Measurements from ENCODE around the gene PFN1.

The PFN1 gene

DNA sequence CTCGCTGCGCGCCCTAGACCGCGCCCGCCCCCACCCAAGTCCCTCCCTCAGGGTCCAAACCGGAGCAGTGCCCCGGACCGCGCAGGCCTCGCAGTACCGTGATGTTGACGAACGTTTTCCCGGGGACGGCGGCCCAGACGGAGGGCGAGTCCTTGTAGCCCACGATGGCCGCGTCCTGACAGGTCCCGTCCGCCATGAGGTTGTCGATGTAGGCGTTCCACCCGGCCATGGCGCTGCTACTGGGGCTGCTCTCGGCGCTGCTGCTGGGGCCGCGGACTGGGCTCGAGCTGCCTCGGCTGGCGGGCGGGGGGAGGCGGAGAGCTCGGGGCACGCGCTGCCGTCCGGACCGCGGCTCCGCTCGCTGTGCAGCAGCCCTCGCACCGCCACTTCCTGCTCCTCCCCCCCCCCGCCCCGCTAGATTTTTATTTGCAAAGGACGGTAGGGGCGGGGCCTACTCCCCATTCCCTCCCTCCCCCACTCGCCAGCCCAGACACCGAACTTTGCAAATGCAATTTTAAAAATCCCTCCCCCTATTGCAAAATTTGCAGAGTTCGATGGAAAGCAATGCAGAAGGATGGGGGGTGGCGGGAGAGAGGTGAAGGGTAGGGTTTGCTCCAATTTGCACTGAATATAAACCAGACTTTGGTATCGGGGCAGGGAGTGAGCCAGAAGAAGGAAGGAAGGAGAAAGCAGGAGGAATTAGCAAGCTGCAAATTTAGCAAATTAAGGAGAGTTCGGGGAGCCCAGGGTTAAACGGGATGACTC lies at the start of gene PFN1:
Gene PFN1, minus strand, starts transcription at position 365 of the 765 bp plus-strand sequence. Its CDS starts 136 bp downstream, at position 229.
- no peak for DNase-seq (ENCODE audit: low read depth, low spot score)

GRCh38 chr17:4997302-4998026 lies 49.1 kb upstream of the PFN1 start, which contains the start of the genes INCA1 and KIF1C:
Gene INCA1, minus strand, starts transcription at chr17:4997522. Its CDS starts 3,085 bp downstream, at chr17:4994437.
Gene KIF1C, plus strand, starts transcription at chr17:4997950. Its CDS starts 2,297 bp downstream, at chr17:5000247.
- no peak for DNase-seq (ENCODE audit: low read depth, low spot score)

GRCh38 chr17:4994081-4994595 lies 45.8 kb upstream of the PFN1 start:
- no peak for DNase-seq (ENCODE audit: low read depth, low spot score)

DNA sequence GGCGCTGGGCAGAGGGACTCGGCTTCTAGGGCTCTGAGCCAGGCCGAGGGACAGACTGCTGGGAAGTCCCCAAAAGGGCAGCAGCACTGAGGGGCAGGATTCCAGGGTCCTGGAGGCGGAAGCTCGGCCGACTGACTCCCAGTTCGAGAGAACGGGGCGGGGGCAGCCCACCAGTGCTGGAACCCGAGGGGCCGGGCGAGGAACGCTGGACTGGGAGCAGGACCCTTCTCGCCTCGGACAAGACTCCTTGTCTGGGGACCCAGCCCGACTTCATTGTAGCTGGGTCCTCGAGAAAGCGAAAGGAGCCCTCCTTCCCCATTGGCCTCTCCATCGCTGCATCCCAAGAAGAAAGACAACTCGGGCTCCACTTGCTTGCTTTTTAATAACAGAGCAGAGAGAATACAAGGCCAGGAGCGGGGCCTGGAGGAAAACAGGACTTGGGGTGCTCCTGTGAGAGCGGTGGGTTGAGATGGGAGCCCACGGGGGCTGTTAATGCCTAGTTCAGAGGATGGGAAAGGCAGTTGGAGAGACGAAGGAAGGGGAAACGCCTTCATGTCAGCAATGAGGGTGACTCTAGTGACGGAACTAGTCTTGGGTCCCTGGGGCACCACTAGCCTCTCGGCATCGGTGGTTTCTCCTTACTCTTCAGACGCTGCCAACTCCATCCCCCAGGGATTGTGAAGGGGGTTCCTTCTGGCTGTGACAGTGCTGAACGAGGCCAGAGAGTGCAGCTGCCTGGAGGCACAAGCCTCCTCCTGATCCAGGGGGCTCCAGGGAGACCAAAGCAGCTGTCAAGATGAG lies 39.6 kb upstream of the PFN1 start:
- DNase-seq (ENCODE audit: low read depth, low spot score) = no peak

GRCh38 chr17:4986951-4987766 lies 38.8 kb upstream of the PFN1 start, which contains the start of gene CAMTA2:
Gene CAMTA2, minus strand, starts transcription at chr17:4987675. Its CDS starts 1,453 bp downstream, at chr17:4986222.
- no peak for DNase-seq (ENCODE audit: low read depth, low spot score)

DNA sequence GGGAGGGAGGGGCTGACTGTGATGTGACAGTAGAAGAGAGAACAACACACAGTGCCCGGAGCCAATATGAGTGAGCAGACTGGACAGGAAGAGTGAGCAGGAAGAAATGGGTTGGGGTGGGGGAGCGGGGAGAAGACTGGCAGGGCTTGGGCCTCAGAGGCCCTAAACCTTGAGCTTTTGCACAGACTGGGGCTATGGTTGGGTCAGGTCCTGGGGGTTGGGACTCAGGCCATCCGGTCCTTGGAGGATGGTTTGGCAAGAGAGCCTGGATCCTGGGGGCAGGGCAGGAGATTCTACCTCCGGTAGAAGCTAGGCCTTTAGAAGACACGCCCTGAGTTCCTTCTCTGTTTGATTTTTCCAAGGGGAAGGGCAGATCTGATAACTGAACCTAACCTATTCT lies 38.1 kb upstream of the PFN1 start:
- no peak for DNase-seq (ENCODE audit: low read depth, low spot score)

GRCh38 chr17:4982305-4982704 lies 34.0 kb upstream of the PFN1 start:
- no peak for DNase-seq (ENCODE audit: low read depth, low spot score)

DNA sequence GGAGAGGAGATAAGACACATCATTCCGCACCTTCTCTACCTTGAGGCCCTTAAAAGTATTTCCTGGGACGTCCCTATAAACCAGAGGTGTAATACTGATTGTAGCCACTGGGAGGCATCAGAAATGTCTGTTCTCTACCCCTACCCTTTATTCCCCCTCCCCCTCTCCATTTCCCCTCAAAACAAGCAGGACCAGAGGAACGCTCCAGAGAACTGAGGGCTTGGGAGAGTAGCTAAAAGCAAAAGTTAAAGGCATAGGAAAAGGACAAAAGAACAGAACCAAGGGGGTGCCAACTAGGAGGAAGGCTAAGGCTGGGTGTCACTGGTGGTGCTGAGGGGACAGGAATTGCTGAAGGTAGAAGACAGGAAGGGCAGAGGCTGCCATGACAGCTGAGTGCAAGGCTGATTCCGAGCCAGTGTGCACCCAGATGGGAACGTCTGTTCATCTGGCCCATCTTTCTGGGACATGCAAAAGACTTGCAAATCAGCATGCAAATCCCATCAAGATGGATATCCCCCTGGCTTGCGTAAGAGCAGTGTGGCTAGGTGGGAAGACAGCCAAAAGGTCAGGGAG lies 32.4 kb upstream of the PFN1 start:
- no peak for DNase-seq (ENCODE audit: low read depth, low spot score)

- no peak for DNase-seq (ENCODE audit: low read depth, low spot score)
These were observed 30.4 kb upstream of the PFN1 start for GRCh38 chr17:4978726-4979125.

DNA sequence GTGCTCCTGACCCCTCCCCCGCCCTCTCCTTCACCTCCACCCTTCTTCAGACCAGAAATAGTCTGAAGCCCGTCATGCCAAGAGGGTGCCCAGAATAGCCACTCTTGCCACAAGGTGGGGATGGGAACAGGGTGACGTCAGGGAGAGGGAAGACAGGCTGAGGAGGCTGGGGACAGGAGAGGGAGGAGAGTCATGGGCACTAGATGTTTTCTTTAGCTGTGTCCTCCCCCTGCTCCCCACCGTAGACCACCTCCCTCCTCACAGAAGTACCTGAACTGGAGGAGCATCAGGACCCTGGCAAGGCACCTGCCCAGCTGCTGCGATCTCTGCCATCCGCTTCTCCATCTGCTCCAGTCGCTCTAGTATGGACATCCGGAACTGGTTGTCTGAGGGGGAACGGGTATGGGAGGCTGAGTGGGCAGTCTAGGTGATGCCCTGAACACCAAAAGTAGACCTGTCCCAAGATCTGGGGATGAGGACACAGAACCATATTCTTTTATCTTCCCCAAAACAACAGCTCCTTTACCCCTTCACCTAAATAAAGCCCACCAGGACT lies 25.9 kb upstream of the PFN1 start:
- no peak for DNase-seq (ENCODE audit: low read depth, low spot score)

- no peak for DNase-seq (ENCODE audit: low read depth, low spot score)
These were observed 25.2 kb upstream of the PFN1 start for GRCh38 chr17:4973256-4974114.

GRCh38 chr17:4972752-4973151 lies 24.4 kb upstream of the PFN1 start:
- DNase-seq (ENCODE audit: low read depth, low spot score) = no peak

- no peak for DNase-seq (ENCODE audit: low read depth, low spot score)
These were observed 24.0 kb upstream of the PFN1 start for GRCh38 chr17:4972322-4972721.

DNA sequence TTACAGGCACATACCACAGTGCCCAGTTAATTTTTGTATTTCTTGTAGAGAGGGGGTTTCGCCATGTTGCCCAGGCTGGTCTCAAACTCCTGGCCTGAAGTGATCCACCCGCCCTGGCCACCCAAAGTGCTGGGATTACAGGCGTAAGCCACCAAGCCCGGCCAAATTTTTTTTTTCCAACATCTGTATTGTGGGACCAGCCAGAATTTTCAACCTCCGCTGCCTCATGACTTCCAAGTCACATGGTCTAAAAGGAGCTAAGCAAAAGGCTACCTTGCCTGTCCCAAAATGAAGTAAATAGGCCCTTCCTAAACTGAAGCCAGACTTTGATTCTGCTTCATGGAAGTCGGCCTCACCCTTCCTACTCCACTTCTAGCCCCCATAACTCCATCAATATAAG lies 23.5 kb upstream of the PFN1 start:
- no peak for DNase-seq (ENCODE audit: low read depth, low spot score)

DNA sequence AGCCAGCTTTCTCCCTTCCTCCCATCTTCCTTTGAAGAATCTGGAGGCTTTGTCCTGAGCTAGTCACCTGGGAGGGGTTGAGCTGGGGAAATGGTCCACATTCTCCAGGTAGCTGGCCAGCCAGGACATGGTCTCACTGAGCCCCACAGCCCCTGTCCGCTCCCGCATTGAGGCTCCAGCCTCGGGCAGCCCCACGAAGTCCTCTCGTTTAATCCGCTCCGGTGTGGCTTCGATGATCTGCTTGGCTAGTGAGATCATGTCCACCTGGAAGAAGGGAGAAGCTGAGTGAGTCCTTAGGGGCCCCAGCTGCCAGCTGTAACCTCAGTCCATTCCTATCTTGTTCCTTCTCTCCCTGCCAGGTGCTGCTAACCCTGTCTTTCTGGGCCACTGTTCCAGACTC lies 21.9 kb upstream of the PFN1 start:
- no peak for DNase-seq (ENCODE audit: low read depth, low spot score)

DNA sequence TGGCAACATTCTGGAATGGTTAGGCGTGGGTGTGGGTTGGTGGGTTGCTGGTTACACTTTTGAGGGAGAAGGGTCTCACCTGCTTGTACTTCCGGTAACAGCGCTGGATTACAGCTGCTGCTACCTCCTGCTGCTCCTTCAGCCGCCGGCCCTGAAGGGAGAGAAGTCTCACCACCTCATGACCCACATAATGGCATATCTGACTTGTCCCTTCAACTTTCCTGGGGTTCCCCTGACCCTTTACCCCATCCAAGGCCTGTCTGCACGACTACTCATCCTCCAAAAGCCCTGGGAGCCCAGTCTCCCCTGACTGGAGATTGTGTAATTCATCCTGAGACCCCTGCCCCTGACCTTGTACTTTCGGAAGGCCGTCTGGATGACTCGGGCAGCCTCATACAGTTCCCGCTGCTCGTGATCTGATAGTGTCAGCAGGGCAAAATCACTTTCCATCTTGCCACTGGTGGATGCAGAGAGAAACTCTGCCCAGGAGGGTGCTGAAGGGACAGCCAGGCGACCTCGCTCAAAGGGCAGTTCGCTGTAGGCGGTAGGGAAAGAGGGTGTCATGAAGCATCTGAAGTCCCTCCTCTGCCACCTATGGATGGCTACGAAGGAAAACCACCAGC lies 21.3 kb upstream of the PFN1 start:
- DNase-seq (ENCODE audit: low read depth, low spot score) = no peak

GRCh38 chr17:4969047-4969550 lies 20.8 kb upstream of the PFN1 start:
- no peak for DNase-seq (ENCODE audit: low read depth, low spot score)

DNA sequence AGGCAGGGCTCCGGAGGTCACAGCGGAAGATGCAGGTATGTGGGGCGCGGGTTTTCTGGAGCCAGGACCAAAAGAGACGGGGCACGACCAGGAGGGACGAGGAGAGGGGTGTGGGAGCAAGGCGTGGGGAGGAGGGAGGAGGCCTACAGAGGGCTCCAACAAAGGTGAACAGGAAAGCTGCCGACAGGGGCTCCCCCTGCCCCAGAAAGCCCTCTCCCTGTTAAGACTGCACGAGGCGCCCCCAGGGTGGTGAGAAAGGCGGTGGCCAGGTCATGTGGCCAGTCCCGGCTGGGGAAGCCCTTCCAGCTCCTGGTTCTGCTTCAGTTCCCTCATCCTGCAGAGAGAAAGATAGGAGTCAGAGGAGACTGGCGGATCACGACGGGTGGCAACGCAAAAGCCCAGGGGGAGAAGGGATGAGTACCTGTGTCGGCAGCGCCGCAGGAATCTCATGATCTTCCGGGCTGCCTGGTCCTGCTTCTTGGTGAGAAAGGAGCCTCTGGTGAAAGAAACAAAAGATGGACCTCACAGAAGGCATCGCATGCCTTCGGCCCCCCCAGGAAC lies 20.2 kb upstream of the PFN1 start:
- DNase-seq (ENCODE audit: low read depth, low spot score) = no peak
